HCT116 (cell line): ENCODE results near the gene AMZ2. TPM values are rescaled to one million over a fixed set of nuclear protein-coding genes. Genes with fewer than 3 reads are reported as not detected.
A peak's percentile ranks its signal among the peaks of the same experiment; 100 is the strongest.
"Not testable (repeated sequence)": the region's sequence is repeated elsewhere in the genome, so short reads cannot be mapped to it uniquely, and the experiment has no call there.

Source experiments
- ATAC-seq: fragments of 200-7000 bp; cut with Tn5 transposase; 2 replicates; pipeline ENCODE4 v1.9.1; 2020; ENCODE audit warnings: mild to moderate bottlenecking, moderate library complexity
- BruUV-seq: library from RNA; stranded (reverse); fragments of 400-500 nt; replicated peaks from 2 replicates; lab custom pipeline; 2021; lab: Mats Ljungman, UMichigan
- CTCF ChIA-PET: fragments of 300-600 bp; sonication (Branson Sonifier 250); formaldehyde crosslinking; loops from one replicate; lab custom pipeline; 2021; ENCODE audit warnings: antibody characterized with exemption; lab: Charles Lee
- POLR2A ChIA-PET: fragments of 300-600, 350-600 bp; sonication (Branson Sonifier 250); formaldehyde crosslinking; loops from one replicate; lab custom pipeline; 2021; ENCODE audit warnings: antibody characterized with exemption; lab: Charles Lee
- RAD21 ChIA-PET, 2 experiments: fragments of 300-600 bp; sonication (Branson Sonifier 250); formaldehyde crosslinking; loops; one replicate each; lab custom pipeline; 2023; ENCODE audit warnings: low total read pairs in 2 of 2; ENCODE audit not compliant: uncharacterized antibody in 2 of 2, unreplicated experiment in 2 of 2, low non-redundant PET in 1 of 2; lab: Charles Lee
- DNase-seq: peaks from one replicate; pipeline ENCODE4 v3.0.0-alpha.2; 2010; ENCODE audit warnings: low read depth, low spot score
- H2AFZ ChIP-seq: fragments of 200-600 bp; shearing (Covaris generic), sonication (generic); 2 replicates; pipeline ENCODE4 v1.6.1; 2017; ENCODE audit warnings: low read depth, mixed run types, mixed read lengths, antibody characterized with exemption, low read length; ENCODE audit not compliant: poor library complexity, severe bottlenecking
- H3K27ac ChIP-seq: 2 replicates; pipeline ENCODE4 v1.5.1; 2012; ENCODE audit warnings: low read depth, low read length
- H3K27me3 ChIP-seq: fragments of 200-600 bp; sonication (generic); 2 replicates; pipeline ENCODE4 v1.6.1; 2016; ENCODE audit warnings: mixed run types, low read length, mixed read lengths; ENCODE audit not compliant: insufficient read depth
- H3K36me3 ChIP-seq, 2 experiments: fragments of 200-500 bp in 1 of 2; fragments of 200-600 bp in 1 of 2; sonication (Bioruptor generic) in 1 of 2; sonication (generic) in 1 of 2; 2 replicates each; pipeline versions ENCODE4 v1.5.1 to v1.6.1; 2014 to 2016; ENCODE audit warnings: low read length in 2 of 2, inconsistent platforms in 1 of 2, mixed read lengths in 1 of 2, mixed run types in 1 of 2; ENCODE audit not compliant: insufficient read depth in 2 of 2, control insufficient read depth in 1 of 2
- H3K4me1 ChIP-seq, 2 experiments: fragments of 200-600 bp in 1 of 2; sonication (generic) in 1 of 2; 2 replicates each; pipeline versions ENCODE4 v1.5.1 to v1.6.1; 2012 to 2017; ENCODE audit warnings: low read length in 2 of 2, inconsistent platforms in 1 of 2, mild to moderate bottlenecking in 1 of 2, mixed read lengths in 1 of 2, mixed run types in 1 of 2, moderate library complexity in 1 of 2; ENCODE audit not compliant: insufficient read depth in 2 of 2, control insufficient read depth in 1 of 2
- H3K4me2 ChIP-seq: fragments of 200-600 bp; sonication (generic); 2 replicates; pipeline ENCODE4 v1.6.1; 2017; ENCODE audit warnings: mixed run types, low read length, mixed read lengths
- H3K4me3 ChIP-seq, 2 experiments: fragments of 200-600 bp in 1 of 2; sonication (generic) in 1 of 2; replicated peaks in 1 of 2; 2 replicates each; pipeline ENCODE4 v1.5.1; 2011 to 2016; ENCODE audit warnings: low read length in 2 of 2, control low read depth in 1 of 2, low read depth in 1 of 2, mild to moderate bottlenecking in 1 of 2, mixed read lengths in 1 of 2, mixed run types in 1 of 2
- H3K79me2 ChIP-seq: fragments of 200-600 bp; sonication (generic); 2 replicates; pipeline ENCODE4 v1.6.1; 2017; ENCODE audit warnings: mild to moderate bottlenecking, mixed run types, low read length, moderate library complexity, mixed read lengths; ENCODE audit not compliant: insufficient read depth
- H3K9ac ChIP-seq: fragments of 200-600 bp; sonication (generic); 2 replicates; pipeline ENCODE4 v1.6.1; 2016; ENCODE audit warnings: low read length, mixed read lengths
- H3K9me2 ChIP-seq: fragments of 200-600 bp; sonication (generic), shearing (Covaris generic); 2 replicates; pipeline ENCODE4 v1.6.1; 2017; ENCODE audit warnings: mixed run types, mild to moderate bottlenecking, moderate library complexity; ENCODE audit not compliant: insufficient read depth
- H3K9me3 ChIP-seq, 2 experiments: fragments of 200-500 bp in 1 of 2; fragments of 200-600 bp in 1 of 2; sonication (Bioruptor generic) in 1 of 2; sonication (generic) in 1 of 2; 2 replicates each; pipeline ENCODE4 v1.6.1; 2014 to 2017; ENCODE audit warnings: low read length in 2 of 2, mixed read lengths in 2 of 2, inconsistent platforms in 1 of 2, low read depth in 1 of 2, mild to moderate bottlenecking in 1 of 2, mixed run types in 1 of 2, moderate library complexity in 1 of 2; ENCODE audit not compliant: control insufficient read depth in 1 of 2, insufficient read depth in 1 of 2
- H4K20me1 ChIP-seq: fragments of 200-600 bp; sonication (generic), shearing (Covaris generic); 2 replicates; pipeline ENCODE4 v1.6.1; 2017; ENCODE audit warnings: mixed run types, mild to moderate bottlenecking, moderate library complexity; ENCODE audit not compliant: insufficient read depth
- FOSL1 ChIP-seq: IDR thresholded peaks from 2 replicates; pipeline ENCODE4 v1.6.1; 2012; ENCODE audit warnings: low read depth
- YY1 ChIP-seq: IDR thresholded peaks from 2 replicates; pipeline ENCODE4 v1.6.1; 2011; ENCODE audit warnings: low read length, low read depth, moderate library complexity, mild to moderate bottlenecking; ENCODE audit not compliant: insufficient replicate concordance; ENCODE audit errors: extremely low read depth
- intact Hi-C: fragments of 100-400 bp; cut with micrococcal nuclease; formaldehyde crosslinking; loops from 2 replicates; pipeline ENCODE4 v1.10.0; 2022
- total RNA-seq: library from RNA; stranded (reverse); gene quantifications from one replicate; pipeline ENCODE4 v1.2.1, GENCODE V29; 2021; ENCODE audit not compliant: unreplicated experiment

AMZ2 gene
- total RNA-seq, 1 experiment from 2014 or later, result 131 TPM

DNA sequence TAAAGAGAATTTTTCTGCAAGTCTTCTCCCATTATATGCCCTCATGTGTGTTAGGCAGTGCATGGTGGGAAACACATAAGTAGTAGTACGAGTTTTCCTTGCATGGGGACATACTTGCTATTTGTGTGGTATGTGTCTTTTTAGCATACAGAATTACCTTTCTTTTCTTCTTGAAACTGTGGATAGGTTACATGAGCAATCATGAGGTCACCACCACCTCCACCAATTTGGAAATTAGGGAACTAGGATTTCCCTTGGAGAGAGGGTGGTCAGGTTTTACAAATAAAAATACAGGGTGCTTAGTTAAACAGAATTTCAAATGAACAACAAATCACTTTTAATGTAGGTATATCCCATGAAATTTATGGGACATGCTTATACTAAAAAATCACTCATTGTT is 16.3 kb upstream of the AMZ2 start:
- no peaks in the 10 kb centered on the region for H3K27me3 ChIP-seq

DNA sequence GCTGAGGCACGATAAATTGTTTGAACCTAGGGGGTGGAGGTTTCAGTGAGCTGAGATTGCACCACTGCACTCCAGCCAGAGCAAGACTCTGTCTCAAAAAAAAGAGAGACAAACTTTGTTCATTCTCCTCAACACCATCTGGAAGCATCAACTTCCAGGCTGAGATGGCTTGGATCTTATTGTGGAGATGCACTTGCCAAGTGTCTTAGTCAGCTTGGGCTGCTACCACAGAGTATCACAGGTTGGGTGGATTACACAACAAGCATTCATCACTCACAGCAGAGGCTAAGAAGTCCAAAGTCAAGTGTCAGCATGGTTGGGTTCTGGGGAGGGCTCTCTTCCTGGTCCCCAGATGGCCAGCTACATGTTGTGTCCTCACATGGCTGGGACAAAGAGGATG is 15.1 kb upstream of the AMZ2 start:
- H3K4me3 ChIP-seq, H3K36me3 ChIP-seq, CTCF ChIA-PET, intact Hi-C loops, H4K20me1 ChIP-seq, H3K9ac ChIP-seq, H3K27me3 ChIP-seq, H3K27ac ChIP-seq, H3K9me3 ChIP-seq, H3K9me2 ChIP-seq: not testable (repeated sequence)
- Histone ChIP-seq H3K4me2 (peak overlapping the region; percentile 63), H3K4me1 (peaks cover 8 to 51% of the 10 kb centered on the region in 2 experiments; a peak in 3 of 4 replicates)
- peak; percentile 40 for ATAC-seq
- RAD21 ChIA-PET, result interaction anchor here in 1 of 2 experiments (0.8 kb wide), 1 partner anchor 40 kb away, joined by 4 read pairs; no protein-coding TSS in a partner anchor
- peak; percentile 32; the same call in 1 of the 2 replicates for TF ChIP-seq FOSL1
- TF ChIP-seq, all 23 proteins: peak for 1; not testable (repeated sequence) for 22
- H3K79me2 ChIP-seq, DNase-seq, POLR2A ChIA-PET, BruUV-seq, H2AFZ ChIP-seq: not testable (repeated sequence)

More for the DNA sequence above, 16.3 kb upstream of the AMZ2 start:
- RAD21 ChIA-PET, result no interaction called here
- H3K9ac ChIP-seq, result no peak overlapping the region
- H3K4me1 ChIP-seq, result peaks cover 8 to 51% of the 10 kb centered on the region in 2 experiments; a peak in 3 of 4 replicates
- ATAC-seq (no peak), DNase-seq (no peak)
- intact Hi-C loops, result no loop called here
- no peaks in the 10 kb centered on the region for H3K9me3 ChIP-seq
- H3K79me2 ChIP-seq, result no peaks in the 10 kb centered on the region
- POLR2A ChIA-PET, result no interaction called here
- H2AFZ ChIP-seq, result no peak overlapping the region
- TF ChIP-seq YY1, result no peak
- TF ChIP-seq FOSL1, result 0 out of 2 replicates have a peak, but pooled peaks have one; percentile 38
- BruUV-seq, result no TSS peak
- no peaks in the 10 kb centered on the region for H3K9me2 ChIP-seq
- H3K4me2 ChIP-seq, result peak overlapping the region; percentile 1; the same call in 1 of the 2 replicates
- no peak overlapping the region for H3K27ac ChIP-seq
- no peaks in the 10 kb centered on the region for H4K20me1 ChIP-seq
- H3K36me3 ChIP-seq, result no peaks in the 10 kb centered on the region
- H3K4me3 ChIP-seq, result no peak overlapping the region
- CTCF ChIA-PET, result no interaction called here
